SK-N-MC (cell line): Measurements from ENCODE around the gene TECPR2.

Source experiments
- DNase-seq: peaks from one replicate; pipeline ENCODE4 v3.0.0-alpha.2; 2011; ENCODE audit warnings: low read depth, low spot score
- H3K27ac ChIP-seq: fragments of 200-600 bp; sonication (generic); 2 replicates; pipeline ENCODE4 v1.5.1; 2016; ENCODE audit warnings: mixed run types
- H3K36me3 ChIP-seq: fragments of 200-600 bp; sonication (generic); 2 replicates; pipeline ENCODE4 v1.6.1; 2017; ENCODE audit warnings: antibody characterized with exemption, low read length, mixed read lengths; ENCODE audit not compliant: insufficient read depth
- H3K4me3 ChIP-seq: fragments of 200-600 bp; sonication (generic); 2 replicates; pipeline ENCODE4 v1.5.1; 2016
- H3K9ac ChIP-seq: fragments of 200-600 bp; sonication (generic); 2 replicates; pipeline ENCODE4 v1.8.0; 2017; ENCODE audit warnings: mixed run types, mixed read lengths; ENCODE audit not compliant: insufficient read length
- H3K9me3 ChIP-seq: fragments of 200-600 bp; sonication (generic); 2 replicates; pipeline ENCODE4 v1.6.1; 2017; ENCODE audit warnings: low read depth, mild to moderate bottlenecking, antibody characterized with exemption, low read length, moderate library complexity, mixed read lengths
- EZH2 ChIP-seq: fragments of 200-600 bp; sonication (generic); IDR thresholded peaks from one replicate; pipeline ENCODE4 v1.6.1; 2017; ENCODE audit warnings: antibody characterized with exemption
- FOXP2 ChIP-seq: optimal IDR thresholded peaks from 2 replicates; pipeline ENCODE3; 2011; ENCODE audit warnings: mild to moderate bottlenecking, moderate library complexity; ENCODE audit not compliant: insufficient read depth; ENCODE audit errors: extremely low read length, control extremely low read depth
- POLR2AphosphoS5 ChIP-seq: IDR thresholded peaks from 2 replicates; pipeline ENCODE4 v1.6.1; 2012; ENCODE audit warnings: mild to moderate bottlenecking, low read depth, low read length, borderline replicate concordance

The TECPR2 gene

DNA sequence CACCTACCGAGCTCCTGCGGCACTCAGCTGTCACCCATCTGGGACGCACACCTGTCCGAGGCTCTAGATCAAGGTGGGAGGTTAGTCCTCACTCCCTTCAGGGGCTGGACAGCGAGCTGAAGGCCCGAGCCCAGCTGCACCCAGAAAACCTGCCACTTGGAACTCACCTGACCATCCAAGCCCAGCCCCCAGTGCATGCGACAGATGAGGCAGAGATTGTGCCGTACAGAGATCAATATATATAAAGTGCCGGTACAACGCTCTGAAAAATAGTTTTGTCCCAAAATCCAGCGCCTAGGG lies 143.8 kb downstream of the TECPR2 start:
- peaks cover 11% of the 10 kb centered on the region; the same call in 1 of the 2 replicates for H3K36me3 ChIP-seq
- H3K4me3 ChIP-seq: no peak overlapping the region
- no peak overlapping the region for H3K9ac ChIP-seq
- no peaks in the 10 kb centered on the region for H3K9me3 ChIP-seq
- H3K27ac ChIP-seq: no peak overlapping the region
- TF ChIP-seq EZH2 (no peak), FOXP2 (no peak), POLR2AphosphoS5 (no peak)
- DNase-seq: no peak

- no peak overlapping the region for H3K27ac ChIP-seq
- no peak for DNase-seq
Measured at GRCh38 chr14:102507081-102507856, 144.5 kb downstream of the TECPR2 start.

DNA sequence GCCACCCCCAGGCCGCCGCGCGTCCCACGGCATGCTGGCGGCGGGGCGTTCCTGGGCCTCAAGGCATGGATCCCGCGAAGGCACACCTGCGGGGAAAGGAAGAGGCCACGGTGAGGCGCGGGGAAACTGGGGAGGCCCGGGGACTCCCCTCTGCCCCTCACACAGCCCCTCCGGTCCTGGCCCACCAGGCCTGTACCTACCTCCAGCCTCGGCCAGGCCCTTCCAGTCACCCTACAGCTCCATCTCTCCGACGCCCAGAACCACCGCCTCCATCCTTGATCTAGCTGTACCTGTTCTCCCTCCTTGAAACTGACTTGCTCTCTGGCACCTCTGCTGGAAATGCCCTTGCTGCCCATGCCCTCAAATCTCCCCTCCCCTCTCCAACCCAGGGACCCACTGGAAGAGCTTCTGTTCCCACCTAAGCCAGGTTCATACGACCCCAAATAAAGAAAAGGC lies 145.1 kb downstream of the TECPR2 start:
- DNase-seq: no peak
- H3K9me3 ChIP-seq: no peaks in the 10 kb centered on the region
- no peak overlapping the region for H3K9ac ChIP-seq

More at GRCh38 chr14:102507081-102507856, 144.5 kb downstream of the TECPR2 start:
- TF ChIP-seq FOXP2: no peak
- Histone ChIP-seq H3K36me3 (peaks cover 11% of the 10 kb centered on the region; the same call in 1 of the 2 replicates), H3K9me3 (no peaks in the 10 kb centered on the region), H3K4me3 (no peak overlapping the region), H3K9ac (no peak overlapping the region)

GRCh38 chr14:102508410-102508773 lies 145.7 kb downstream of the TECPR2 start:
- TF ChIP-seq POLR2AphosphoS5 (no peak), EZH2 (no peak), FOXP2 (no peak)
- Histone ChIP-seq H3K4me3 (peak overlapping the region; percentile 79), H3K36me3 (peaks cover 11% of the 10 kb centered on the region; the same call in 1 of the 2 replicates), H3K9ac (peak overlapping the region; percentile 81), H3K9me3 (no peaks in the 10 kb centered on the region), H3K27ac (no peak overlapping the region)
- DNase-seq: no peak

More for the DNA sequence above, 145.1 kb downstream of the TECPR2 start:
- peaks cover 11% of the 10 kb centered on the region; the same call in 1 of the 2 replicates for H3K36me3 ChIP-seq
- peak overlapping the region; percentile 79 for H3K4me3 ChIP-seq
- no peak overlapping the region for H3K27ac ChIP-seq
- no peak for TF ChIP-seq EZH2
- no peak for TF ChIP-seq FOXP2
- no peak for TF ChIP-seq POLR2AphosphoS5

DNA sequence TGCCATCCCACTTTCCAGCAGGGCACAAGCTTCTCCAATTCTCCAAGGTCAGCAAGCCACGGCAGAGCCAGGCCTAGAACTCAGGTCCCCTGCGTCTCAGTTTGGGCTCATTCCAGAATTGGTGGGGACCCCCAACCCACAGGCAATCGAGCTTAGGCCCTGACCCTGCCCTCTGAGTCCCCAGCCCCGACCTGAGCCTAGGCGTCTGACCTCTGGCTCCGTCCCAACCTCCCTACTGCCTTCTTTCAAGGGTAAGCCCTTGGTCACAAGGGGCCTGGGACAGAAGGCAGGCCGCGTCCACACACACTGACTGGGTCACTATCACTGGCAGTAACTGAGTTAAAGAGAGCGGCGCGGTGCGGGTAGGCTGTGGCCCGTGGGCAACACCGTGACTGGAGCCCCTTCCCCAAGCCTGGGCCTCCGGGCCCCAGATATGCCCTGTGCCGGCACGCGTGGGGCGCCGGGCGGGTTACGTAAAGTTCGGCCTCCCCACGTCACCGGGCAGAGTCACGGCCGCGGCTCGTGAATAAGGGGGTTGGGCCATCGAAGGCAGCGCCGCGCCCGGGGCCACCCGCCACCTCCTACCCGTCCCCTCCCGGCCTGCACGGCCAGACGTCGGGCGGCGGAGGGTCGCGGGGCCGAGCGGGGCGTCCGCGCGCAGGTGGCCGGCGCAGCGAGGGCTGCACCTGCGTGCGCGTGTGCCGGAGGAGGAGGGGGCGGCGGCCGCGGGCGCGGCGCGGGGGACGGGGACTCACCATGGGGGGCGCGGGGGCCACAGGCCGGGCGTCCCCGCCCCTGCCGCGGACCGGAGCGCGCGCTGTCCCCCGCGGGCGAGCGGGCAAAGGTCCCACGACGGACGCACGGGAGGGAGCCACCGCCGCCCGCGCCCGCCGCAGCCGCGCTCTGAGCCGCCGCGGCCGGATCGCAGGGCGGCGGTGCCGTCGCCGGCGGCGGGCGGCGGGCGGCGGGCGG lies 146.3 kb downstream of the TECPR2 start:
- TF ChIP-seq EZH2: no peak
- TF ChIP-seq POLR2AphosphoS5: no peak
- no peak for TF ChIP-seq FOXP2
- 0 out of 2 replicates have a peak overlapping the region, but pooled peaks have one; percentile 25 for H3K27ac ChIP-seq
- peaks cover 11% of the 10 kb centered on the region; the same call in 1 of the 2 replicates for H3K36me3 ChIP-seq
- no peak for DNase-seq
- H3K4me3 ChIP-seq: peak overlapping the region; percentile 79
- H3K9me3 ChIP-seq: no peaks in the 10 kb centered on the region
- peak overlapping the region; percentile 81 for H3K9ac ChIP-seq

DNA sequence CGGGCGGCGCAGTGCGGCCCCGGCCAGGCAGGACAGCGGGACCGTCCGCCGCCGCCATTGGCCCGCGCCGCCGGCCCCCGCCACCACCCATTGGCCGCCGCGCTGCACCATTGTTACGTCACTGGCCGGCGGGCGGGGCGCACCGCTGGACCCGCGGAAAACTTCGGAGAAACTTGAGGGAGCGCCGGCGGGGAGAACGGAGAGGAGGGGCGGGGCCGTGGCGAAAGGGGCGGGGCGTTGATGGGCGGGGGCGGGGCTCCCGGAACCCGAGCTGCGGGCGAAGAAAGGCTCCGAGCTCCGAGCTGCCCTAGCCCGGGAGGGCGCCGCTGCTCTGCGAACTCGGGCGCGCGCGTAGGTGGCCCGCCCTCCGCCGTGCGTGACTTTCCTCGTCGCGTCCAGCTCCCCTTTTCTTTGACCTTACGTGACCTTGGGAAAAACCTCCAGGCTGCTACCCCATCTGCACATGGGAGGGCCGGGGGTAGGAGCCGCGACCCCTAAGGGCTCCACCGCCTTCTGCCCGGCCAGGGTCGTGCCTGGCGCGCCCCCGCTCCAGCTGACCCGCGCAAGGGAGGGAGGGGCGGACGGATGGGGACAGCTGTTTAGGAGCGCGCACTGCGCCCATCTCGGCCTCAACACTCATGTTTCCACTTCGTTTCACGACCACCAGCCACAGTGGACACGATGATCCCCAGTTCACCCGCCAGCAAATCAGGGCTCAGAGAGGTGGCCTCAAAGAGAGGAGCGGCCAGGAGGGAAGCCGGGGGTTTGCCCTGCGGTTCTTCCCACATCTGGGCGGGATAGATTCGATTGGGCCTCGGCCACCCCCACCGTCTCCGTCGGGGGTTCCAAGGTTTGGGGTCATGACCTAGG lies 147.2 kb downstream of the TECPR2 start, which contains the start of gene ANKRD9:
TSS of gene ANKRD9 (minus strand) at position 31 of the 870 bp plus-strand sequence. CDS start 1,887 bp downstream, outside the sequence.
- peak within 1 kb of the TSS; percentile 79 for H3K4me3 ChIP-seq
- peak within 1 kb of the TSS; percentile 81 for H3K9ac ChIP-seq

GRCh38 chr14:102510616-102511520 lies 148.1 kb downstream of the TECPR2 start:
- no peak overlapping the region for H3K9ac ChIP-seq
- no peak overlapping the region for H3K27ac ChIP-seq
- TF ChIP-seq EZH2 (no peak), POLR2AphosphoS5 (no peak), FOXP2 (no peak)
- H3K4me3 ChIP-seq: no peak overlapping the region
- H3K9me3 ChIP-seq: no peaks in the 10 kb centered on the region
- H3K36me3 ChIP-seq: peaks cover 11% of the 10 kb centered on the region; the same call in 1 of the 2 replicates
- DNase-seq: no peak

More for the DNA sequence above, 147.2 kb downstream of the TECPR2 start, which contains the start of gene ANKRD9:
- no peak for DNase-seq
- no peaks in the 10 kb centered on the region for H3K9me3 ChIP-seq
- peaks cover 11% of the 10 kb centered on the region; the same call in 1 of the 2 replicates for H3K36me3 ChIP-seq
- 0 out of 2 replicates have a peak within 1 kb of the TSS, but pooled peaks have one; percentile 25 for H3K27ac ChIP-seq
- TF ChIP-seq POLR2AphosphoS5 (peak; percentile 41; the same call in 1 of the 2 replicates), FOXP2 (no peak)
